Measurements from ENCODE around the gene CREB5. TPM values are rescaled to one million over a fixed set of nuclear protein-coding genes. Genes with fewer than 3 reads are reported as not detected.
A peak's percentile ranks its signal among the peaks of the same experiment; 100 is the strongest.

Gene CREB5
- total RNA-seq, 1 donor from 2014 or later = 4.5 TPM

- ATAC-seq = no peak
- DNase-seq = no peak
- intact Hi-C loops (cut with micrococcal nuclease) = no loop called here
Observed at GRCh38 chr7:28643584-28644340, 231.4 kb downstream of the CREB5 start.

GRCh38 chr7:28645866-28646265 is 233.5 kb downstream of the CREB5 start:
- no peak for ATAC-seq

DNA sequence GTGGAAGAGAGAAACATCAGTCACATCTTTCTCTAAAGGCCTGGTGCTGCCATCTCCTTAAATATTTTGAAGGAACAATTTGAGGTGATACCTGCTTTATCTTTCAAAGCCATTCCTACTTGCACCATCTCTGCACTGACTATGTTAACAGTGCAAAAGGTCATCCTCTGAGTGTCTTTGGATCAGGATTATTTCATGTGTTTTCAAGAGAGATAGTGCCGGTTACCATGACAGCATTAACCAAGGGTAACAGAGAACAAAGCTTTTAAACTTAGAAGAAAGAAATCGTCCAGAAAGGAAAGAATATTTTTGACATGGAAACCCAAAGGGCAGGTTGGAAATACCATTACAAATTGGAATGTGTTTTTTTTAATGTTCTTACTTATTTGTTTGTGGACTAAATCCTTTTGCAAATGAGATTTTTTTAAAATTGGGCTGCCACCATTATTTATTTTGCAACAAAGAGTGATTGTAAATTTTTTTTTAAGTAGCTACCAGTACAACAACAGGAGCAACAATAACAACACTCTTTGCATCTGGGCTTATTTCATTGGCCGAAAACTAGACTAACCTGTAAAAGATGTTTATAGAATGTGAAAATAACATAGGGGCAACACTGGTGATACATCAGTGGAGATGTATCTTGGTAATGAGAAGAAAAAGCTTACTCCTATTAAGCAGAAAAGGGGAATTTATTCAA is 234.2 kb downstream of the CREB5 start:
- ATAC-seq (no peak), DNase-seq (no peak)
- intact Hi-C loops (cut with micrococcal nuclease) = no loop called here

More at GRCh38 chr7:28645866-28646265, 233.5 kb downstream of the CREB5 start:
- intact Hi-C loops (cut with micrococcal nuclease) = no loop called here
- no peak for DNase-seq

DNA sequence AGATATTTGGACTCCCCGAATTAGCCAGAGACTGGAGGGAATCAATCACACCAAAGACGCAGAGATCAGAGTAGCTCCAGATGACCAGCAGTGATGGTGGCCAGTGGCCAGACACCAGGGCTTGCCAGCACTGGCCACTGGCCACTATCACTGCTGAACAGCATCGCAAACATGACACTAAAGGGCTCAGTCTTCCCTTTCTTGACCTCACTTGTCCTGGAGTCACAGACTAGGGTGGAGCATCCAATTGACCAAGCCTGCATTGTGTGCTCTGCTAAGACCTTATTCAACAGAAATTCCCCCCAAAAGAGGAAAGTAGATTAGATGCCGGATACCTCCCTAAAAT is 234.7 kb downstream of the CREB5 start:
- DNase-seq (no peak), ATAC-seq (peak; percentile 51)

DNA sequence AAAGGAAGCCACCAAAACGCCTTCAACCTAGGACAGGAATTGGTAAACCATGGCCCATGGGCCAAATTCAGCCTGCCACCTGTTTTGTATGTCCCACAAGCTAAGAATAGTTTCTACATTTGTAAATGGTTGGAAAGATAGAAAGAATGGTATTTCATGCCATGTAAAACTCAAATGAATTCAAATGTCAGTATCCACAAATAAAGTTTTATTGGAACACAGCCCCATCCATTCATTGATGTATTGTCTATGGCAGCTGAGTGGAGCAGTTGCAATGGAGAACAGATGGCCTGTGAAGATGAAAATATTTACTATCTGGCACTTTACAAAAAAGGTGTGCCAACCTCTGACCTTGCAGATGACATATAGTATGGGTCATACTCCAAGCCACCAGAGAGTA is 236.9 kb downstream of the CREB5 start:
- DNase-seq (no peak), ATAC-seq (no peak)
- intact Hi-C loops (cut with micrococcal nuclease) = no loop called here

More for the DNA sequence above, 234.7 kb downstream of the CREB5 start:
- intact Hi-C loops (cut with micrococcal nuclease) = no loop called here

GRCh38 chr7:28649811-28650210 is 237.5 kb downstream of the CREB5 start:
- ATAC-seq = no peak
- intact Hi-C loops (cut with micrococcal nuclease) = no loop called here
- no peak for DNase-seq

DNA sequence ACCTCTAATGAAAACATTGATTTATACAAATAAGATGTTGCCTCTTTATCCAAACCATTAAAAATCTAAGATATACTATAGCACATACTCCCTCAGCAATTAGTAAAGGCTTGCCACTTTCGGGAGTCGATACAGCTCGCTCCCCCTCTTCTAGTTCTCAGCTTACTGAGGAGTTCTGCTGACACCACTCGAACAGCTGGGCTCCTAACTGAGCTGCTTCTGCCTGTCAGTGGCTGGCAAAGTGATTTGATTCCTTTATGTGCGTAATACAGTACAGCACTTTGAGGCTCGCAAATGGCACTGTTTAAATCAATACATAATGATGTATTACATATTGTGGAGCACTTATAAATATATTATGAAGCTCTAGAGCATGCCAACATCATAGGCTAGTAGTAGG is 241.8 kb downstream of the CREB5 start:
- ATAC-seq = no peak
- DNase-seq = no peak
- intact Hi-C loops (cut with micrococcal nuclease) = no loop called here

DNA sequence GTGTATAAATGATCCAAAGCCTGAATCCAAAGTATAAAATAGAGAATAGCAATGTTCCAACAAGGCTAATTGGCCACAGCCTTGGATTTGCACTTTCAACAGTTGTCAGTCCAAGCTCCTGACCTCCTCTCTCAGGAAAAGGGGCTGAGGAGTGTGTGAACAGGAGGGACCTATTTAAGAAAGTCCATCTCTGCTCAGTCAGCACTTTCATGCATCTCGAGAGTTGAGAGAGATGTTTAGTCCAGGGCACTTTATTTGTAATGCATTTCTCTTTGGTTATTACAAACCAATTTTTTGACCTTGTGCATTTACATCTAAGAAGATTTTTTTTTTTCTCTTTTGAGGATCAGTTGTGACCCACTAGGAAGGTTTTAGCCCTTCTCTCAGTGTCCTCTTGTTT is 244.2 kb downstream of the CREB5 start:
- DNase-seq (no peak), ATAC-seq (no peak)
- intact Hi-C loops (cut with micrococcal nuclease) = no loop called here

DNA sequence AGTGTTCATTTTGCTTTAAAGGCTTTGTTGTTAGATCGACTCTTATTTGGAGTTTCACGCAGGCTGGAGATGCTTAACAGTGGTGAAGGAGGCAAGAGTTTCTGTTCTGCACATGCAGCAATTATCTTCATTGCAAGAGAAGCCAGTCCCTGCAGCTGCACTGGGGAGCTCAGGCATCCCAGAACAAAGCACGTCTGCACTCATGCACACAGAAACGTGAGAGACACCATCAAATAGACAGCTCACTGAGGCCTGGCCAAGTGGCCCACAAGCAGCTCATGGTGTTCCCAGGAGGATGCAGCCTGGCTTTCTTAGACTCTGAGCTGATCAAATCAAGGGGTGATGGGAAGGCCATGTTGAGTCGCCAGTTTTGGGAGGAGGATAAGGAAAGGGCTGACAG is 246.1 kb downstream of the CREB5 start:
- DNase-seq (no peak), ATAC-seq (no peak)
- intact Hi-C loops (cut with micrococcal nuclease) = no loop called here

GRCh38 chr7:28660132-28660531 is 247.8 kb downstream of the CREB5 start:
- ATAC-seq (no peak), DNase-seq (no peak)
- intact Hi-C loops (cut with micrococcal nuclease) = no loop called here

DNA sequence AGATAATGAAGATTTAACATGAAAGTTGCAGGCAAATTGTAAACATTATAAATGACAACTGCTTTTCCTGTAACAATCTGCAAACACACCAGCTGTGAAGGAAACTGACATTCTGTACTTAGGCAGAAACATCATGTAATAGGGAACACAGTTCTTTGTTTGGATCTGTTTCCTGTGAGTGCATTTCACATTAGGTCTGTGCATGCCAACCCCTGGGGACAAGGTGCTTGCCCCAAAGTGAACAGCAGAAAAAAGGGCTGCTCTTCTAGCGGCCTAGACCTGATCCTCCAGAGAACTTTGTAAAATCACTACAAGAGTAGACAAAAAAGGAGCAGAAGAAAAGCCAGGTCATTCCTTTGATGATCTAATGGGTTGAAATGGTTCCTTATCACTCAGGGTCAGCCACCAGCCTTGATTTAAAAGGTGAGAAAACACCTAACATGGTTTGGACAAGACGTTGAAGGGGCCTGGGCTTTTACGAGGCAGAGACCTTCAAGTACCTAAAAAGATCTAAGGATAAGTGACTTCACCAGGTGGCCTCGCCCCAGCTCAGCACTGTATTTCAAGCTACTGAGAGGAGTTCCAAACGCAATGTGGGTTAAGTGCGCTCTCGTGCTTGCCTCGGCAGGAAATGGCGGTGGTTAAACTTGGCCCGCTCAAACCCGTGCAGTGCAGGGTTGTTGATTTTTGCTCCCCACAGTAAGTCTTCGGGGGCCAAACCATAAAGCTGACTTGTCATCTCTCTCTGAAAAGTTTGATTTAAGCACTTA is 249.7 kb downstream of the CREB5 start:
- intact Hi-C loops (cut with micrococcal nuclease) = no loop called here
- DNase-seq (no peak), ATAC-seq (no peak)

GRCh38 chr7:28666154-28666553 is 253.8 kb downstream of the CREB5 start:
- ATAC-seq (no peak), DNase-seq (no peak)
- intact Hi-C loops (cut with micrococcal nuclease) = no loop called here

GRCh38 chr7:28668085-28668484 is 255.8 kb downstream of the CREB5 start:
- intact Hi-C loops (cut with micrococcal nuclease) = no loop called here
- no peak for ATAC-seq

DNA sequence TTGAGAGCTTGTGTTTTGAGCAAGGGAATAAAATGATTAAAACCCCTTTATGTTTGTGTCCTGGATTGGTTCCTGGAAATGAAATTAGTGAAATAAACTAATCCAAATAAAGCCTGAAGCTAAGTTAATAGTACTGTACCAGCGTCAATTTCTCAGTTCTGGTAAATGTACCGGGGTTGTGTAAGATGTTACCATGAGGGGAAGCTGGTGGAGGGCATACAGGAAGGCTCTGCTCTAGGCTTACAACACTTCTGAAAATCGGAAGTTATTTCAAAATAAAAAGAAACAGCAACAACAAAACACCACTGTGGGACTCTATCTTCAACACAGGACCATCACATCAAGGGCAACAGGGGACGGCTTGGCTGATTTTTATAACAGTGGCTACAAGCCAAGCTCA is 257.0 kb downstream of the CREB5 start:
- ATAC-seq (peak; percentile 47), DNase-seq (no peak)
- intact Hi-C loops (cut with micrococcal nuclease) = no loop called here

More at GRCh38 chr7:28668085-28668484, 255.8 kb downstream of the CREB5 start:
- DNase-seq = no peak

DNA sequence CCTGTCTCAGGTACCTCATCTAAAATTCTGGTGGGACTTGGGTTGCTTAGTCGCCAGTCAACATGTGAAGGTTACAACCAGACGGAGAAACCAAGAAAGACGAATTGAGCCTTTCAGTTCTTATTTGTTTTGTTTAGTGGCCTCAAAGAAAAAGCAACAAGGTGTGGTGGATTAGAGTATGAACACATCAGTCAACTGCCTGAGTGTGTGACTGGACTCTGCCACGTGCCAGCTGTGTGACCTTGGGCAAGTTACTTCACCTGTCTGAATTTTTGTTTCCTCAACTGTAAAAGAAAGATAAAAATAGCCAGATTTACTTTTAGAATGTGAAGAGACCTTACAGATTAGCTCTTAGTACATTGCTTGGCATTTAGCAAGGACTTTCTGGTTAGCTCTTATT is 259.2 kb downstream of the CREB5 start:
- DNase-seq (no peak), ATAC-seq (no peak)
- intact Hi-C loops (cut with micrococcal nuclease) = no loop called here

GRCh38 chr7:28672397-28672797 is 260.1 kb downstream of the CREB5 start:
- intact Hi-C loops (cut with micrococcal nuclease) = no loop called here
- ATAC-seq (no peak), DNase-seq (no peak)

DNA sequence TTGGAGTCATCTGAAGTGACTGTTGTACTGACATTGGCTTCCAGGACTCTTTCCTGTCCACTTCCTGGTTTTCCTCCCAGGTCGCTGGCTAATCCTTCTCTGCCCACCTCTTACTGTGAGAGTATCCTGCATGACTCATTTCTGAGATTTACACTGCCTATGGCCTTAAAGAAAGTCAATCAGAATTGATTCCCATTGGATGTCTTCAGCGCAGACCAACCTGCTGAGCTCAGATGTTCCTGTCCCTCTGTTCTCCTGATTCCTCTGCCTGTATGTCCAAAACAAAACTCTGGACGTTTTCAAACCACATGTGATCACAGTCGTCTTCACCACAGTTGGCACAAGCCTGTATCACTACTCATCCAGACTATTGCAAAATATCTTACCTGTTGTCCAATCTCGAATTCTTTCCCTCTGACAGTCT is 262.1 kb downstream of the CREB5 start:
- DNase-seq = no peak
- intact Hi-C loops (cut with micrococcal nuclease) = no loop called here

GRCh38 chr7:28675429-28675828 is 263.1 kb downstream of the CREB5 start:
- ATAC-seq (no peak), DNase-seq (no peak)

More for the DNA sequence above, 262.1 kb downstream of the CREB5 start:
- ATAC-seq = peak; percentile 21

DNA sequence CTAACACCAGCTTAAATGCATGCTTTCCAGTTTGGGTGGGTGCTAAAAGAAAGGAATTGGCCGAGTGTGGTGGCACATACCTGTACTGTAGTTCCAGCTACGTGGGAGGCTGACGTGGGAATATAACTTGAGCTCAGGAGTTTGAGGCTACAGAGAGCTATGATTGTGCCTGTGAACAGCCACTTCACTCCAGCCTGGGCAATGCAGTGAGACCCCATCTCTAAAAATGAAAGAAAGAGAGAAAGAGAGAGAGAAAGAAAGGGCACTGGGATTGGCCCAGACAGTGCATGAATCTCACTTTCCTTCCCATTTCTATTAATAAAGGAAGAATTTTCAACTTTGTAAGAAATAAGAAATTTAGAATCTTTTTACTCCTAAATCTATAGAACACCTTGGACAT is 265.4 kb downstream of the CREB5 start:
- intact Hi-C loops (cut with micrococcal nuclease) = no loop called here
- DNase-seq (no peak), ATAC-seq (no peak)

More at GRCh38 chr7:28675429-28675828, 263.1 kb downstream of the CREB5 start:
- intact Hi-C loops (cut with micrococcal nuclease) = no loop called here

DNA sequence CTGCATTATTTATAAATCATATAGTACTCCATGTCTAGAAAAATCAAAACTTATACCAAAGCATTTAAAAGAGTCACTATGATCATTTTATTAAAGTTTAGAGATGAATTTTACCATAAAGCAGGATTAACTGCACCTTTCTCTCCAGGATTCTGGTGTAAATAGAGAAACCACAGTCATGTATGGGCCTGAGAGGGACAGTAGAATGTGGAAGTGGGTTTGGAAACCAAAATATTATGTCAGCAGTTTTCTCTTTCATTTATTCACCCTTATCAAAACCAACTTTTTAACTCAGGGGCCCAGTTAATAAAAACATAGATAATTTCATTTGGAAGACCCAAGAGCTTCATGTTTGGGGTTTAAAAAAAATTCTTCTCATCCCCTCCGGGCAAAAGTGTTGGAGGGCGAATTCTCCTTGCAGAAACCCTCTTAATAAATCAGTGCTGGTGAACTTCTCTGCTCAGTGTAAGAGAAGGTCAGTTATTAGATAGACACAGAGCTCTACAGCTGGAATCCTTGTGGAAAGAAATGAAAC is 266.2 kb downstream of the CREB5 start:
- DNase-seq (no peak), ATAC-seq (no peak)
- intact Hi-C loops (cut with micrococcal nuclease) = no loop called here

Data from left ventricle myocardium superior (tissue), 1 donor.